Breast epithelium (tissue), 4 donors: ENCODE measurements around the gene INPP5F. TPM values are rescaled to one million over a fixed set of nuclear protein-coding genes. Genes with fewer than 3 reads are reported as not detected.

Experiments
- DNase-seq, 2 donors: peaks; one replicate each; pipeline ENCODE4 v3.0.0-alpha.2; 2019; ENCODE audit warnings: low spot score in 2 of 2
- H3K27ac ChIP-seq, 2 donors: fragments of 200-600 bp; sonication (generic) in 1 of 2; one replicate each; pipeline ENCODE4 v1.5.1; 2016 to 2019; ENCODE audit warnings: mild to moderate bottlenecking in 1 of 2
- H3K27me3 ChIP-seq, 2 donors: fragments of 200-600 bp; sonication (generic) in 1 of 2; one replicate each; pipeline versions ENCODE4 v1.5.1 to v1.6.0; 2017 to 2019; ENCODE audit warnings: control low read depth in 1 of 2, mild to moderate bottlenecking in 1 of 2
- H3K36me3 ChIP-seq: fragments of 200-600 bp; one replicate; pipeline ENCODE4 v1.5.1; 2019
- H3K4me1 ChIP-seq, 2 donors: fragments of 200-600 bp; sonication (generic); one replicate each; pipeline ENCODE4 v1.5.1; 2016 to 2019; ENCODE audit warnings: control low read depth in 1 of 2
- H3K4me3 ChIP-seq, 3 donors: fragments of 200-600 bp; sonication (generic); 1 replicate in 2 of 3; 2 replicates in 1 of 3; pipeline ENCODE4 v1.5.1; 2016 to 2019; ENCODE audit warnings: mild to moderate bottlenecking in 3 of 3, moderate library complexity in 2 of 3
- H3K9me3 ChIP-seq, 2 donors: fragments of 200-600 bp; sonication (generic) in 1 of 2; one replicate each; pipeline ENCODE4 v1.5.1; 2016 to 2019; ENCODE audit warnings: control low read depth in 1 of 2
- CTCF ChIP-seq, 3 donors: fragments of 450-650 bp; IDR thresholded peaks; one replicate each; pipeline ENCODE4 v1.5.1; 2016 to 2017; ENCODE audit warnings: antibody characterized with exemption in 3 of 3, mild to moderate bottlenecking in 3 of 3, moderate library complexity in 3 of 3
- POLR2A ChIP-seq: fragments of 450-650 bp; IDR thresholded peaks from one replicate; pipeline ENCODE4 v1.6.1; 2016; ENCODE audit warnings: antibody characterized with exemption, mild to moderate bottlenecking, moderate library complexity
- POLR2AphosphoS5 ChIP-seq, 3 donors: sonication (generic); formaldehyde crosslinking; IDR thresholded peaks; one replicate each; pipeline ENCODE4 v1.6.1; 2017; ENCODE audit warnings: antibody characterized with exemption in 3 of 3
- intact Hi-C: fragments of 100-400 bp; cut with DNase I; formaldehyde crosslinking; loops from one replicate; pipeline ENCODE4 v1.15.1; 2023; ENCODE audit warnings: low total_unique reads
- total RNA-seq, 3 donors: library from RNA; depleted of rRNA; stranded (reverse); fragments of >200 nt; gene quantifications; one replicate each; pipeline ENCODE4 v1.1.0, GENCODE V29; 2016

INPP5F gene
- total RNA-seq, 3 donors from 2014 or later = 13.1 to 15.1 (median 14.6) TPM

GRCh38 chr10:119852822-119853221 is 127.0 kb downstream of the INPP5F start:
- intact Hi-C loops = no loop called here
- no peak overlapping the region for H3K4me3 ChIP-seq
- no peak for DNase-seq
- no peak for TF ChIP-seq POLR2A
- no peak for TF ChIP-seq POLR2AphosphoS5 (IDR thresholded peaks at IDR 0.05)
- TF ChIP-seq CTCF (IDR thresholded peaks at IDR 0.05) = no peak
- H3K4me1 ChIP-seq = no peaks in the 10 kb centered on the region
- peaks cover 4% of the 10 kb centered on the region for H3K36me3 ChIP-seq
- no peaks in the 10 kb centered on the region for H3K27me3 ChIP-seq
- no peak overlapping the region for H3K27ac ChIP-seq
- no peaks in the 10 kb centered on the region for H3K9me3 ChIP-seq

- Histone ChIP-seq H3K27me3 (no peaks in the 10 kb centered on the region), H3K27ac (no peak overlapping the region), H3K4me3 (no peak overlapping the region), H3K36me3 (peaks cover 4% of the 10 kb centered on the region), H3K9me3 (no peaks in the 10 kb centered on the region), H3K4me1 (no peaks in the 10 kb centered on the region)
- intact Hi-C loops = no loop called here
- TF ChIP-seq POLR2AphosphoS5 (IDR thresholded peaks at IDR 0.05) (no peak), CTCF (IDR thresholded peaks at IDR 0.05) (no peak), POLR2A (no peak)
- no peak for DNase-seq
These were observed 127.7 kb downstream of the INPP5F start for GRCh38 chr10:119853574-119853973.

DNA sequence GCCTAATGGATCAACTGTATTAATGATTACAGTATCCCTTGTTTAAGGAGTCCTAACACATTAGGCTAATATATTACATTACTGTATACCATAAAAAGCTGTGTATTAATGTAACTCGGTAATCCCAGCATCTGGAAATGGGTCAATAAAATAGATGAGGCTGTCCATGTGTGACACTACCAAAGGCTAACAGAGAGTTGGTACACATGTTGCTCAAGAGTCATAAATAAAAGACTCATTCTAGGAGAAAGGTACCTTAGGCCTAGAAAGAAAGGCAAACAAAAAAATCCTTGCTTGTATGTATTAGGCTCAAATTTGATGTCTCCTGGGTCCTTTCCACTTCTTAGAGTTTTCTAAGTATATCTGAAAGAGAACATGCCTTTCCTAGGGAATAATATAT is 132.2 kb downstream of the INPP5F start:
- Histone ChIP-seq H3K27ac (no peak overlapping the region), H3K4me3 (no peak overlapping the region), H3K36me3 (peaks cover 4% of the 10 kb centered on the region), H3K27me3 (no peaks in the 10 kb centered on the region), H3K9me3 (no peaks in the 10 kb centered on the region), H3K4me1 (no peaks in the 10 kb centered on the region)
- no peak for TF ChIP-seq CTCF (IDR thresholded peaks at IDR 0.05)
- no peak for TF ChIP-seq POLR2AphosphoS5 (IDR thresholded peaks at IDR 0.05)
- no peak for TF ChIP-seq POLR2A
- no peak for DNase-seq
- intact Hi-C loops = no loop called here

DNA sequence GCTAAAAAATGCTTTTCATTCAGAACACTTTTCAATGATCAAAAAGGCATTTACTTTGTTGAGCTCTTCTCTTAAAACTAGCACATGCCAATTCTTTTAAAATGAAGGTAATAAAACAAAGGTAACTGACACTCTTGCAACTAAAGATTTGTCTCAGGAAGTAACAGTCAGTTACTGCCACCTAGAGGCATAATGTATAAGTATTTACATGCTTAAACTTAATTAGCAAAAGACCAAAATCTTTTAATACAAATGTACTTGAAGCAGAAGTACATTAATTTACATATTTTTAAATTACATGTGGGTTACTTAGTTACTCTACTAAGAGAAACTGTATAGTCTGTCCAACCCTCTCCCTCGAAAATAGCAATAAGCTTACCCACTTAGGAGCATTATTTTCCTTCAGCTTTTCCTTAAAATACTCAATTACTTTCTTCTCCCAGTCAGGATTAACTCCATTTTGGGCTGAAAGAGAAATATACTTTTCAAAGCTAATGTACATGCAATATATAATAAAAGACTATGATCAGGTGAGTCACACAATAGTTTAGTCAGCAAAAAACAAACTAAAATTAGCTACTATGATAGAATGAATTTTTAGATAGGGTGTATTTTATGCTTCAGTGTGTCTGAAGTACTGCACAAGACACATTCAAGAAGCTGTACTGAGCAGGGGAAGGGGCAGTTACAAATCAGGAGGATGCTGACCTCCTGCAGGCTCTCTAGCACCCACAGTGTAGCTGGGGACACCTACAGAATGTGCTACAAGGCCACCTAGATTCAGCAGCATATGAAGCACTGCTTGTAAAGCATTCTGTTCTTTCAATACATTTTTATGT is 133.8 kb downstream of the INPP5F start:
- Histone ChIP-seq H3K4me1 (no peaks in the 10 kb centered on the region), H3K4me3 (no peak overlapping the region), H3K27me3 (no peaks in the 10 kb centered on the region), H3K36me3 (peaks cover 4% of the 10 kb centered on the region), H3K9me3 (no peaks in the 10 kb centered on the region), H3K27ac (no peak overlapping the region)
- intact Hi-C loops = no loop called here
- DNase-seq = no peak
- TF ChIP-seq POLR2AphosphoS5 (IDR thresholded peaks at IDR 0.05) (no peak), CTCF (IDR thresholded peaks at IDR 0.05) (peak in 2 of 3 donors; percentile 51 to 64), POLR2A (no peak)

DNA sequence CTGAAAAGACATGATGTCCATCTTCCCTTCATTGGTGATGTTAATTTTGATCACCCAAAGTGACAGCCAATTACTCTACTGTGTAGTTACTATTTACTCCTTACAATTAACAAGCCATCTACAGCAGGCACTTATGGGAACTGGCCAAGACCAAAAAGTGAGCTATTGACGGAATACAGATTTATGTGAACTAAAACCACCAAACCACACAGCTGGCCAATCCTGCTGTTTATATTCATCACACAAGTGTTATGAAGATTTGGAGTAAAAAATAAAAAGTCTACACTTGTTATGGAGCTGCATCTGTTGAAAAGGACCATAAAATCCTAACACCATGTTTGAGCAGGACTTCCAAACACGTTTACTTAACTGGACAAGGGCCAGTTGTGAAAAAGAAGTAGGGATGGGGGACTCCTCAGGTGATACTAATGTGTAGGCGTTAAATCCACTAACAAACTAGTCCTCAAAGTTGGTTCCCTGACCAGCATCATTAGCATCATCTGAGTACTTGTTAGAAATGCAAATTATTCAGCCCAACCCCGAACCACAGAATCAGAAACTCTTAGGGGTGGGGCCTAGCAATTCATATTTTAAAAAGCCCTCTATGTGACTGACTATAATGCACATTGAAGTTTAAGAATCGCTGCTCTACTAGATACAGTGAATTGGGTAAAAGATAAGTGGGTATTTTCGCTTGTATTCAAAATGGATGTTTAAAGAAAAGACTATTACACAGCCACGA is 135.2 kb downstream of the INPP5F start:
- Histone ChIP-seq H3K27me3 (no peaks in the 10 kb centered on the region), H3K4me3 (no peak overlapping the region), H3K36me3 (peaks cover 4% of the 10 kb centered on the region), H3K9me3 (no peaks in the 10 kb centered on the region), H3K4me1 (no peaks in the 10 kb centered on the region), H3K27ac (no peak overlapping the region)
- intact Hi-C loops = no loop called here
- DNase-seq = no peak
- no peak for TF ChIP-seq POLR2A
- TF ChIP-seq CTCF (IDR thresholded peaks at IDR 0.05) = no peak
- TF ChIP-seq POLR2AphosphoS5 (IDR thresholded peaks at IDR 0.05) = no peak
